Large intestine (tissue), 3 donors: ENCODE results near the gene SEMA3B. TPM values are rescaled to one million over a fixed set of nuclear protein-coding genes. Genes with fewer than 3 reads are reported as not detected.

Experiments
- DNase-seq, 2 donors: peaks; one replicate each; pipeline versions ENCODE4 v3.0.0 to v3.0.0-alpha.2; 2013
- H3K27ac ChIP-seq: one replicate; pipeline ENCODE4 v1.5.1; 2013; ENCODE audit warnings: low read length
- H3K27me3 ChIP-seq: 2 replicates; pipeline ENCODE4 v1.6.1; 2013; ENCODE audit warnings: low read length; ENCODE audit not compliant: control insufficient read depth, insufficient read depth
- H3K36me3 ChIP-seq: 2 replicates; pipeline ENCODE4 v1.6.1; 2013; ENCODE audit warnings: low read length; ENCODE audit not compliant: control insufficient read depth, insufficient read depth
- H3K4me1 ChIP-seq: one replicate; pipeline ENCODE4 v1.6.1; 2013; ENCODE audit warnings: low read length; ENCODE audit not compliant: control insufficient read depth, insufficient read depth
- H3K4me3 ChIP-seq: one replicate; pipeline ENCODE4 v1.5.1; 2013; ENCODE audit warnings: low read length
- H3K9me3 ChIP-seq: one replicate; pipeline ENCODE4 v1.6.1; 2013; ENCODE audit warnings: mild to moderate bottlenecking, low read depth, low read length, moderate library complexity; ENCODE audit not compliant: control insufficient read depth
- WGBS: methylation state at CpG from one replicate; pipeline ENCODE4 v1.1.5; 2013; ENCODE audit warnings: low lambda C conversion rate; ENCODE audit not compliant: insufficient coverage; 5-methylcytosine and 5-hydroxymethylcytosine counted together
- polyA plus RNA-seq: library from polyadenylated mRNA; unstranded; fragments of 120-200 nt; gene quantifications from one replicate; pipeline ENCODE4 v1.2.1, GENCODE V29; 2013

The SEMA3B gene
- polyA plus RNA-seq, 1 donor: 87.0 TPM

GRCh38 chr3:50294089-50294488, 25.1 kb downstream of the SEMA3B start:
- Histone ChIP-seq H3K27ac (no peak overlapping the region), H3K4me3 (no peak overlapping the region), H3K36me3 (peaks cover 13% of the 10 kb centered on the region), H3K27me3 (no peaks in the 10 kb centered on the region), H3K4me1 (peaks cover 32% of the 10 kb centered on the region), H3K9me3 (no peaks in the 10 kb centered on the region)
- WGBS: no CpG with 5 or more reads among the region's 4 CpGs
- DNase-seq: no peak

- H3K4me1 ChIP-seq: peaks cover 34% of the 10 kb centered on the region
Observed at GRCh38 chr3:50294492-50295403, 25.8 kb downstream of the SEMA3B start.

GRCh38 chr3:50295553-50296431, 26.8 kb downstream of the SEMA3B start:
- H3K36me3 ChIP-seq: no peaks in the 10 kb centered on the region
- H3K4me1 ChIP-seq: peaks cover 37% of the 10 kb centered on the region
- H3K27me3 ChIP-seq: no peaks in the 10 kb centered on the region
- H3K9me3 ChIP-seq: no peaks in the 10 kb centered on the region
- no peak overlapping the region for H3K4me3 ChIP-seq
- H3K27ac ChIP-seq: no peak overlapping the region
- no peak for DNase-seq
- no CpG with 5 or more reads among the region's 8 CpGs for WGBS

More at GRCh38 chr3:50294492-50295403, 25.8 kb downstream of the SEMA3B start:
- Histone ChIP-seq H3K27ac (no peak overlapping the region), H3K27me3 (no peaks in the 10 kb centered on the region), H3K36me3 (peaks cover 7% of the 10 kb centered on the region), H3K4me3 (no peak overlapping the region), H3K9me3 (no peaks in the 10 kb centered on the region)
- WGBS: no CpG with 5 or more reads among the region's 22 CpGs
- DNase-seq: no peak

GRCh38 chr3:50296721-50297383, 27.9 kb downstream of the SEMA3B start:
- Histone ChIP-seq H3K9me3 (no peaks in the 10 kb centered on the region), H3K27ac (no peak overlapping the region), H3K4me1 (peaks cover 29% of the 10 kb centered on the region), H3K27me3 (no peaks in the 10 kb centered on the region), H3K36me3 (no peaks in the 10 kb centered on the region), H3K4me3 (no peak overlapping the region)
- WGBS: no CpG with 5 or more reads among the region's 18 CpGs
- DNase-seq: no peak

GRCh38 chr3:50297384-50297775, 28.4 kb downstream of the SEMA3B start:
- peaks cover 33% of the 10 kb centered on the region for H3K4me1 ChIP-seq
- no CpG with 5 or more reads among the region's 2 CpGs for WGBS
- H3K36me3 ChIP-seq: no peaks in the 10 kb centered on the region
- H3K4me3 ChIP-seq: no peak overlapping the region
- no peak overlapping the region for H3K27ac ChIP-seq
- no peaks in the 10 kb centered on the region for H3K27me3 ChIP-seq
- H3K9me3 ChIP-seq: no peaks in the 10 kb centered on the region
- DNase-seq: no peak

GRCh38 chr3:50297896-50298725, 29.2 kb downstream of the SEMA3B start:
- peak in 1 of 2 donors; percentile 35 for DNase-seq
- peaks cover 35% of the 10 kb centered on the region for H3K4me1 ChIP-seq
- peak overlapping the region; percentile 69 for H3K4me3 ChIP-seq

GRCh38 chr3:50298836-50299637, 30.1 kb downstream of the SEMA3B start, which contains the start of the genes HYAL3 and NAA80:
Gene HYAL3, minus strand, starts transcription at chr3:50299405. Its CDS starts 3,803 bp downstream, at chr3:50295602.
Gene NAA80, minus strand, starts transcription at chr3:50299405. Its CDS starts 1,942 bp downstream, at chr3:50297463.
- Histone ChIP-seq H3K36me3 (no peaks in the 10 kb centered on the region), H3K27ac (peak within 1 kb of the TSS; percentile 81), H3K4me3 (peak within 1 kb of the TSS; percentile 69), H3K4me1 (peaks cover 39% of the 10 kb centered on the region), H3K9me3 (no peaks in the 10 kb centered on the region), H3K27me3 (no peaks in the 10 kb centered on the region)
- peak; percentile 99 to 100 for DNase-seq
- WGBS: no CpG with 5 or more reads among the region's 61 CpGs

More at GRCh38 chr3:50297896-50298725, 29.2 kb downstream of the SEMA3B start:
- H3K27ac ChIP-seq: peak overlapping the region; percentile 81
- no peaks in the 10 kb centered on the region for H3K9me3 ChIP-seq
- no peaks in the 10 kb centered on the region for H3K27me3 ChIP-seq
- H3K36me3 ChIP-seq: no peaks in the 10 kb centered on the region
- no CpG with 5 or more reads among the region's 9 CpGs for WGBS

GRCh38 chr3:50299638-50299928, 30.6 kb downstream of the SEMA3B start:
- Histone ChIP-seq H3K27me3 (no peaks in the 10 kb centered on the region), H3K4me1 (peaks cover 39% of the 10 kb centered on the region), H3K36me3 (no peaks in the 10 kb centered on the region), H3K9me3 (no peaks in the 10 kb centered on the region), H3K4me3 (peak overlapping the region; percentile 47), H3K27ac (peak overlapping the region; percentile 69)
- DNase-seq: no peak
- WGBS: no CpG with 5 or more reads among the region's 12 CpGs
